Activated naive CD4-positive, alpha-beta T cell treated with anti-CD3 and anti-CD28 coated beads, Interleukin-2, amount 50 U/mL, for 72 hours (primary cell): ENCODE results near the gene CNOT10. TPM values are rescaled to one million over a fixed set of nuclear protein-coding genes. Genes with fewer than 3 reads are reported as not detected.
"Not testable (repeated sequence)": the region's sequence is repeated elsewhere in the genome, so short reads cannot be mapped to it uniquely, and the experiment has no call there.

Source experiments
- ATAC-seq, 2 donors: fragments of 150-1000 bp; cut with Tn5 transposase; 2 replicates each; pipeline ENCODE4 v1.10.0; 2021; ENCODE audit warnings: mild to moderate bottlenecking in 2 of 2, moderate library complexity in 2 of 2
- DNase-seq, 2 donors: peaks; one replicate each; pipeline ENCODE4 v3.0.0; 2021 to 2022; ENCODE audit warnings: low spot score in 2 of 2
- H3K27ac Mint-ChIP-seq, 2 donors: one replicate each; pipeline ENCODE4 v1.8.0; 2022; ENCODE audit warnings: mild to moderate bottlenecking in 2 of 2, mixed read lengths in 2 of 2
- H3K36me3 Mint-ChIP-seq, 2 donors: one replicate each; pipeline ENCODE4 v1.8.0; 2022; ENCODE audit warnings: mixed read lengths in 2 of 2
- H3K9me3 Mint-ChIP-seq, 2 donors: one replicate each; pipeline ENCODE4 v1.8.0; 2022; ENCODE audit warnings: mixed read lengths in 2 of 2
- total RNA-seq, 2 donors: library from RNA; stranded (reverse); gene quantifications; one replicate each; pipeline ENCODE4 v1.2.3, GENCODE V29; 2022

Gene CNOT10
- 10 to 100 TPM; 56.8 to 60.2 TPM for total RNA-seq

GRCh38 chr3:32684800-32685542 is at the start of gene CNOT10:
CNOT10 (plus strand) TSS chr3:32685188; CDS start chr3:32685461, 273 bp downstream.
- ATAC-seq (peak; percentile 98), DNase-seq (peak; percentile 92 to 98)
- H3K27ac Mint-ChIP-seq: peak within 1 kb of the TSS; percentile 94
- no peaks in the 10 kb centered on the region for H3K9me3 Mint-ChIP-seq
- peaks cover 16 to 20% of the 10 kb centered on the region in 2 donors for H3K36me3 Mint-ChIP-seq

GRCh38 chr3:32640939-32641338 is 44.0 kb upstream of the CNOT10 start:
- no peaks in the 10 kb centered on the region for H3K9me3 Mint-ChIP-seq
- ATAC-seq (no peak), DNase-seq (no peak)
- no peak overlapping the region for H3K27ac Mint-ChIP-seq
- no peaks in the 10 kb centered on the region for H3K36me3 Mint-ChIP-seq

GRCh38 chr3:32641356-32641755 is 43.6 kb upstream of the CNOT10 start:
- DNase-seq (no peak), ATAC-seq (no peak)
- Mint-ChIP-seq H3K9me3 (no peaks in the 10 kb centered on the region), H3K36me3 (no peaks in the 10 kb centered on the region), H3K27ac (no peak overlapping the region)

GRCh38 chr3:32643354-32643753 is 41.6 kb upstream of the CNOT10 start:
- DNase-seq (no peak), ATAC-seq (no peak)
- Mint-ChIP-seq H3K27ac (no peak overlapping the region), H3K9me3 (no peaks in the 10 kb centered on the region), H3K36me3 (no peaks in the 10 kb centered on the region)

- no peaks in the 10 kb centered on the region for H3K36me3 Mint-ChIP-seq
- ATAC-seq (no peak), DNase-seq (no peak)
- no peaks in the 10 kb centered on the region for H3K9me3 Mint-ChIP-seq
- H3K27ac Mint-ChIP-seq: no peak overlapping the region
Observed at GRCh38 chr3:32643816-32644215, 41.2 kb upstream of the CNOT10 start.

GRCh38 chr3:32644380-32644779 is 40.6 kb upstream of the CNOT10 start:
- Mint-ChIP-seq H3K27ac (no peak overlapping the region), H3K36me3 (no peaks in the 10 kb centered on the region)
- ATAC-seq: no peak

GRCh38 chr3:32646761-32647160 is 38.2 kb upstream of the CNOT10 start:
- Mint-ChIP-seq H3K36me3 (no peaks in the 10 kb centered on the region), H3K9me3 (no peaks in the 10 kb centered on the region), H3K27ac (no peak overlapping the region)
- DNase-seq (no peak), ATAC-seq (no peak)

More at GRCh38 chr3:32644380-32644779, 40.6 kb upstream of the CNOT10 start:
- no peak for DNase-seq
- no peaks in the 10 kb centered on the region for H3K9me3 Mint-ChIP-seq

- not testable (repeated sequence) for DNase-seq, H3K36me3 Mint-ChIP-seq, H3K9me3 Mint-ChIP-seq, ATAC-seq, H3K27ac Mint-ChIP-seq
Observed at GRCh38 chr3:32652337-32653100, 32.5 kb upstream of the CNOT10 start.

GRCh38 chr3:32655167-32655566 is 29.8 kb upstream of the CNOT10 start:
- no peak for DNase-seq
- ATAC-seq: no peak
- H3K27ac Mint-ChIP-seq: no peak overlapping the region
- H3K36me3 Mint-ChIP-seq: peaks cover 0 to 5% of the 10 kb centered on the region in 2 donors
- no peaks in the 10 kb centered on the region for H3K9me3 Mint-ChIP-seq

GRCh38 chr3:32660634-32661033 is 24.4 kb upstream of the CNOT10 start:
- Mint-ChIP-seq H3K36me3 (no peaks in the 10 kb centered on the region), H3K9me3 (no peaks in the 10 kb centered on the region), H3K27ac (no peak overlapping the region)
- no peak for ATAC-seq
- DNase-seq: no peak

GRCh38 chr3:32662647-32663046 is 22.3 kb upstream of the CNOT10 start:
- H3K9me3 Mint-ChIP-seq: no peaks in the 10 kb centered on the region
- no peak overlapping the region for H3K27ac Mint-ChIP-seq
- no peaks in the 10 kb centered on the region for H3K36me3 Mint-ChIP-seq
- no peak for DNase-seq
- no peak for ATAC-seq

- ATAC-seq: peak; percentile 37 to 58
- DNase-seq, H3K9me3 Mint-ChIP-seq, H3K36me3 Mint-ChIP-seq, H3K27ac Mint-ChIP-seq: not testable (repeated sequence)
Observed at GRCh38 chr3:32664630-32665075, 20.3 kb upstream of the CNOT10 start.

GRCh38 chr3:32667072-32667582 is 17.9 kb upstream of the CNOT10 start:
- Mint-ChIP-seq H3K9me3 (no peaks in the 10 kb centered on the region), H3K36me3 (no peaks in the 10 kb centered on the region), H3K27ac (no peak overlapping the region)
- ATAC-seq (no peak), DNase-seq (no peak)

- not testable (repeated sequence) for H3K9me3 Mint-ChIP-seq, DNase-seq, ATAC-seq, H3K27ac Mint-ChIP-seq
- H3K36me3 Mint-ChIP-seq: peaks cover 0 to 11% of the 10 kb centered on the region in 2 donors
Observed at GRCh38 chr3:32669226-32669625, 15.8 kb upstream of the CNOT10 start.

GRCh38 chr3:32673730-32674129 is 11.3 kb upstream of the CNOT10 start:
- not testable (repeated sequence) for H3K27ac Mint-ChIP-seq, ATAC-seq, H3K9me3 Mint-ChIP-seq, DNase-seq
- peaks cover 0 to 11% of the 10 kb centered on the region in 2 donors for H3K36me3 Mint-ChIP-seq

GRCh38 chr3:32675164-32675563 is 9.8 kb upstream of the CNOT10 start:
- Mint-ChIP-seq H3K27ac (no peak overlapping the region), H3K9me3 (peaks cover 0 to 5% of the 10 kb centered on the region in 2 donors), H3K36me3 (peaks cover 0 to 11% of the 10 kb centered on the region in 2 donors)
- no peak for ATAC-seq
- no peak for DNase-seq

GRCh38 chr3:32675650-32676049 is 9.3 kb upstream of the CNOT10 start:
- no peak overlapping the region for H3K27ac Mint-ChIP-seq
- no peak for ATAC-seq
- peaks cover 0 to 5% of the 10 kb centered on the region in 2 donors for H3K9me3 Mint-ChIP-seq
- H3K36me3 Mint-ChIP-seq: peaks cover 0 to 11% of the 10 kb centered on the region in 2 donors
- no peak for DNase-seq
